Large intestine (tissue), 3 donors: Measurements from ENCODE around the gene KATNAL1. TPM values are rescaled to one million over a fixed set of nuclear protein-coding genes. Genes with fewer than 3 reads are reported as not detected.

ENCODE experiments used
- DNase-seq, 2 donors: peaks; one replicate each; pipeline versions ENCODE4 v3.0.0 to v3.0.0-alpha.2; 2013
- H3K27ac ChIP-seq: one replicate; pipeline ENCODE4 v1.5.1; 2013; ENCODE audit warnings: low read length
- H3K27me3 ChIP-seq: 2 replicates; pipeline ENCODE4 v1.6.1; 2013; ENCODE audit warnings: low read length; ENCODE audit not compliant: control insufficient read depth, insufficient read depth
- H3K36me3 ChIP-seq: 2 replicates; pipeline ENCODE4 v1.6.1; 2013; ENCODE audit warnings: low read length; ENCODE audit not compliant: control insufficient read depth, insufficient read depth
- H3K4me1 ChIP-seq: one replicate; pipeline ENCODE4 v1.6.1; 2013; ENCODE audit warnings: low read length; ENCODE audit not compliant: control insufficient read depth, insufficient read depth
- H3K4me3 ChIP-seq: one replicate; pipeline ENCODE4 v1.5.1; 2013; ENCODE audit warnings: low read length
- H3K9me3 ChIP-seq: one replicate; pipeline ENCODE4 v1.6.1; 2013; ENCODE audit warnings: mild to moderate bottlenecking, low read depth, low read length, moderate library complexity; ENCODE audit not compliant: control insufficient read depth
- WGBS: methylation state at CpG from one replicate; pipeline ENCODE4 v1.1.5; 2013; ENCODE audit warnings: low lambda C conversion rate; ENCODE audit not compliant: insufficient coverage; 5-methylcytosine and 5-hydroxymethylcytosine counted together
- polyA plus RNA-seq: library from polyadenylated mRNA; unstranded; fragments of 120-200 nt; gene quantifications from one replicate; pipeline ENCODE4 v1.2.1, GENCODE V29; 2013

Gene KATNAL1
- polyA plus RNA-seq, 1 donor: 9.7 TPM

- Histone ChIP-seq H3K4me1 (peaks cover 18% of the 10 kb centered on the region), H3K9me3 (peaks cover 10% of the 10 kb centered on the region), H3K4me3 (no peak overlapping the region), H3K27ac (peak overlapping the region; percentile 73), H3K36me3 (no peaks in the 10 kb centered on the region), H3K27me3 (no peaks in the 10 kb centered on the region)
- peak; percentile 47 to 83 for DNase-seq
- no CpG with 5 or more reads among the region's 4 CpGs for WGBS
Measured at GRCh38 chr13:30332456-30333143, 25.2 kb upstream of the KATNAL1 start.

- no peak for DNase-seq
- H3K27ac ChIP-seq: no peak overlapping the region
- no CpG with 5 or more reads among the region's 5 CpGs for WGBS
- H3K27me3 ChIP-seq: no peaks in the 10 kb centered on the region
- peaks cover 18% of the 10 kb centered on the region for H3K4me1 ChIP-seq
- H3K9me3 ChIP-seq: peaks cover 10% of the 10 kb centered on the region
- H3K36me3 ChIP-seq: no peaks in the 10 kb centered on the region
- no peak overlapping the region for H3K4me3 ChIP-seq
Measured at GRCh38 chr13:30331331-30331771, 24.0 kb upstream of the KATNAL1 start.

GRCh38 chr13:30329009-30329585, 21.7 kb upstream of the KATNAL1 start:
- WGBS: 100% methylated on average over 2 of the region's 2 CpGs
- DNase-seq: no peak
- Histone ChIP-seq H3K27me3 (no peaks in the 10 kb centered on the region), H3K9me3 (peaks cover 10% of the 10 kb centered on the region), H3K4me3 (no peak overlapping the region), H3K27ac (no peak overlapping the region), H3K4me1 (peaks cover 18% of the 10 kb centered on the region), H3K36me3 (no peaks in the 10 kb centered on the region)

DNA sequence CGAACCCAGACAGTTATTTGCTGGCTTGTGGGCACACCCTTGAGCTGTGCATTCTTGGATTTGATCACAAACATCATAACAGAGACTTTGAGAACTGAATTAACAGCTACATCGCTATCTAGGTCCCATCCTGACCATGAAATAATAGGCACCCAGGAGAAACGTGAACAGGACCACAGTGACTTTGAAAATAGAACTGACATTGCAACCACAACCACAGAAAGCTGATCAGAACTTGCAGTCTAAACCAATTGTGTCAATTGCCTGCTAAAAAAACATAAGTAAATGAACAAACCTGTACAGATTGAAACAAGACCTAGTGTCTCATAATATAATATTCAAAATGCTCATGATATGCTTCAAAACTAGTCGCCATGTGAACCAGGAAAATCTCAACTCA, 18.3 kb upstream of the KATNAL1 start:
- H3K36me3 ChIP-seq: no peaks in the 10 kb centered on the region
- 100% methylated on average over 1 of the region's 4 CpGs for WGBS
- no peak overlapping the region for H3K27ac ChIP-seq
- no peaks in the 10 kb centered on the region for H3K27me3 ChIP-seq
- H3K4me1 ChIP-seq: peaks cover 3% of the 10 kb centered on the region
- peaks cover 8% of the 10 kb centered on the region for H3K9me3 ChIP-seq
- H3K4me3 ChIP-seq: no peak overlapping the region
- DNase-seq: no peak

GRCh38 chr13:30323524-30323923, 16.2 kb upstream of the KATNAL1 start:
- Histone ChIP-seq H3K27me3 (no peaks in the 10 kb centered on the region), H3K4me1 (no peaks in the 10 kb centered on the region), H3K27ac (no peak overlapping the region), H3K9me3 (no peaks in the 10 kb centered on the region), H3K36me3 (no peaks in the 10 kb centered on the region), H3K4me3 (no peak overlapping the region)
- DNase-seq: no peak
- WGBS: 50% methylated on average over 1 of the region's 2 CpGs

GRCh38 chr13:30322428-30322827, 15.1 kb upstream of the KATNAL1 start:
- WGBS: 20% methylated on average over 1 of the region's 7 CpGs
- Histone ChIP-seq H3K27me3 (no peaks in the 10 kb centered on the region), H3K4me3 (no peak overlapping the region), H3K4me1 (no peaks in the 10 kb centered on the region), H3K9me3 (no peaks in the 10 kb centered on the region), H3K27ac (no peak overlapping the region), H3K36me3 (no peaks in the 10 kb centered on the region)
- no peak for DNase-seq

DNA sequence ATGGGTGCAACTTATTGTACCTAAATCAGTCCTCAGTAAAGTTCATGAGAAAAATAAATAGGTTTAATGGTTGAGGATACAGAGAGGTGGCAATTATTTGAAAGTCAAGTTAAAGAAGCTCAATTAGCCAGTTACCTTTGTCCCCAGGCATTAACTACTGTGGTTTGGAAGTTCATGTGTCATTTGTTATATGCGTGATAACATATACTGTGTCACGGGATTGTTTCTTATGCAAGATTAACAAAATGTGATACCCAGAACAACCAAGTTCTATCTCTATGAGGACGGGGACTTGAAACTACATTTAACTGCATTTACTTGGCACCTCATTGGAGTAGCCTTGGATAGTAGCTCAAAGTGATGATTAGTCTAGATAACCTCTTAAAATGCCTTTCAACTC, 13.9 kb upstream of the KATNAL1 start:
- no peaks in the 10 kb centered on the region for H3K4me1 ChIP-seq
- no peak overlapping the region for H3K4me3 ChIP-seq
- no peaks in the 10 kb centered on the region for H3K27me3 ChIP-seq
- H3K27ac ChIP-seq: peak overlapping the region; percentile 23
- no peaks in the 10 kb centered on the region for H3K9me3 ChIP-seq
- H3K36me3 ChIP-seq: no peaks in the 10 kb centered on the region
- DNase-seq: peak; percentile 40 to 77
- WGBS: no CpG with 5 or more reads among the region's 3 CpGs

DNA sequence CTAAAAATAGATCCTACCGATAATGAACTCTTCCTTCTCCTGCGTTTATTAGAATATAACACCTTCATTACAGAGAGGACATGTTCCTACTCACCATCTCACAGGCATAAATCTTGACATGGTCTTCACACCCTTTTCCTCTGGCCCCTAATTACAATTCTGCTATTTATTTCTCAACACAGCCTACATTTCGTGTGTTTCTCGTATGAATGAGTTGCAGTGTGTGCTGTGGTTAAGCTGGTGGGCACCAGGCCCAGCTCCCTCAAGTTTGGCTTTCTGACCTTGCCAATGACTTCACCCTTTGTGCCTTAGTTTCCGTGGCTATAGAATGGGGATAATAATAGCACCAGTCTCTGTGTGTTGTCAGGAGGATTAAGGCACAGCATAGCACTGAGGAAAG, 12.3 kb upstream of the KATNAL1 start:
- H3K27me3 ChIP-seq: no peaks in the 10 kb centered on the region
- no peak for DNase-seq
- H3K4me1 ChIP-seq: no peaks in the 10 kb centered on the region
- no peak overlapping the region for H3K4me3 ChIP-seq
- 86% methylated on average over 1 of the region's 5 CpGs for WGBS
- no peaks in the 10 kb centered on the region for H3K36me3 ChIP-seq
- H3K9me3 ChIP-seq: no peaks in the 10 kb centered on the region
- H3K27ac ChIP-seq: no peak overlapping the region

DNA sequence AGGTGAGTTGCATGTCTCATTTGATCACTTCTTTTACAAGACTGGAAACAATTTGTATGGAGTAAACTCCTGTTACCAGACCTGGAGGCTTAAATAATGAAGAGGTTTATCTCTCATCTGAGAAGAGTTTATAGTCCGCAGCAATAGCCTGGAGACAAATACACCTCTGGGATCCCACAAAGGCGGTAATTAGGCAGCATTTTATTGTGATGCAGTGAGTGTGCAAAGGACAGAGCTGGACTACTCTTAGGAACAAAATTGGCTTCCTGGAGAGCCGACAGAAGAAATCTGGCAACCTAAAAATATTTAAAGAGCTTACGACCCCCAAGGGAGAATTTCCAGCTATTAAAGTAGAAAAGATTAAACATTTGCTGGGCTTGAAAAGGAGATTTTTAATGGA, 11.8 kb upstream of the KATNAL1 start:
- DNase-seq: no peak
- H3K4me1 ChIP-seq: no peaks in the 10 kb centered on the region
- H3K4me3 ChIP-seq: no peak overlapping the region
- H3K9me3 ChIP-seq: no peaks in the 10 kb centered on the region
- 86% methylated on average over 1 of the region's 4 CpGs for WGBS
- no peak overlapping the region for H3K27ac ChIP-seq
- H3K36me3 ChIP-seq: no peaks in the 10 kb centered on the region
- no peaks in the 10 kb centered on the region for H3K27me3 ChIP-seq

DNA sequence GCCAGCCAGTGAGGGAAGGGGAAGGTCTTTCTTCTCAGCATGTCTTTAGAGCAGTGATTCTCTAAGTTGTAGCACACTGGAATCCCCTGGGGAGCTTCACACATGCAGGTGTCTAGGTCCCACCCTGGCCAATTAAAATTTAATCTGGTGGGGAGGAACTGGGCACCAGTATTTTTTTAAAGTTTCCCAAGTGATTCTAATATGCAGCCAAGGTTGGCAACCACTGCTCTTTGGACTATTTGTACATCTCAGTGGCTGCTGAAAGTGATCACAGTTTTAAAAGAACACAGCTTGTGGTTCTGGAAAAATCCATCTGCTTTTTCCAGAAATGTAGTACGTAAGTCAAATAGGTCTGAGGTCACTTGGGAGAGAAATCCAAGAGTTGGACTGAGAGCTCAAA, 10.7 kb upstream of the KATNAL1 start:
- Histone ChIP-seq H3K9me3 (no peaks in the 10 kb centered on the region), H3K4me3 (no peak overlapping the region), H3K27ac (no peak overlapping the region), H3K36me3 (no peaks in the 10 kb centered on the region), H3K4me1 (no peaks in the 10 kb centered on the region), H3K27me3 (no peaks in the 10 kb centered on the region)
- no CpG with 5 or more reads among the region's 1 CpG for WGBS
- no peak for DNase-seq

GRCh38 chr13:30314562-30314961, 7.2 kb upstream of the KATNAL1 start:
- no peaks in the 10 kb centered on the region for H3K9me3 ChIP-seq
- H3K4me3 ChIP-seq: no peak overlapping the region
- no peaks in the 10 kb centered on the region for H3K27me3 ChIP-seq
- no peak for DNase-seq
- H3K4me1 ChIP-seq: no peaks in the 10 kb centered on the region
- H3K27ac ChIP-seq: no peak overlapping the region
- WGBS: 100% methylated on average over 1 of the region's 2 CpGs
- H3K36me3 ChIP-seq: no peaks in the 10 kb centered on the region
